Hepatocyte (in vitro differentiated cells): ENCODE measurements around the gene OXT. TPM values are rescaled to one million over a fixed set of nuclear protein-coding genes. Genes with fewer than 3 reads are reported as not detected.

Source experiments
- polyA plus RNA-seq: library from polyadenylated mRNA; unstranded; fragments of >200 nt; fragmentation: Nextera tagmentation; extraction: Ambion mirVana; gene quantifications from 2 replicates; pipeline ENCODE4 v1.2.1, GENCODE V29; 2016
- total RNA-seq: library from RNA; depleted of rRNA; stranded (reverse); fragments of >200 nt; gene quantifications from 2 replicates; pipeline ENCODE4 v1.2.3, GENCODE V29; 2014

The OXT gene
- total and polyA plus RNA-seq, 2 experiments from 2014 or later, result 3.4 TPM; not detected in 1

Other genes starting within 250 kb of the OXT start
- 36.8 and 43.0 TPM in 2 replicates for gene PCED1A, start 231.0 kb upstream of the OXT start, total RNA-seq
- gene PCED1A, start 231.0 kb upstream of the OXT start, polyA plus RNA-seq, result 41.2 and 54.2 TPM in 2 replicates
- 28.5 and 34.6 TPM in 2 replicates for gene VPS16, start 230.9 kb upstream of the OXT start, total RNA-seq
- 38.1 and 42.9 TPM in 2 replicates for gene VPS16, start 230.9 kb upstream of the OXT start, polyA plus RNA-seq
- gene PTPRA, start 198.1 kb upstream of the OXT start, total RNA-seq, result 51.8 and 54.7 TPM in 2 replicates
- gene PTPRA, start 198.1 kb upstream of the OXT start, polyA plus RNA-seq, result 36.7 and 45.1 TPM in 2 replicates
- gene GNRH2, start 28.0 kb upstream of the OXT start, total RNA-seq, result 27.0 and 33.8 TPM in 2 replicates
- gene GNRH2, start 28.0 kb upstream of the OXT start, polyA plus RNA-seq, result 93.8 and 131 TPM in 2 replicates
- 84.4 and 89.2 TPM in 2 replicates for gene MRPS26, start 25.6 kb upstream of the OXT start, total RNA-seq
- gene MRPS26, start 25.6 kb upstream of the OXT start, polyA plus RNA-seq, result 150 and 174 TPM in 2 replicates
- gene AVP, start 13.1 kb downstream of the OXT start, total RNA-seq, result 0.67 TPM in 1 of 2 replicates, not detected in the other
- gene AVP, start 13.1 kb downstream of the OXT start, polyA plus RNA-seq, result 1.2 and 1.3 TPM in 2 replicates
- gene FASTKD5, start 88.2 kb downstream of the OXT start, total RNA-seq, result 25.2 and 27.8 TPM in 2 replicates
- 16.0 and 21.8 TPM in 2 replicates for gene FASTKD5, start 88.2 kb downstream of the OXT start, polyA plus RNA-seq
- 4.0 and 4.8 TPM in 2 replicates for gene UBOX5, start 88.2 kb downstream of the OXT start, total RNA-seq
- 5.8 and 6.1 TPM in 2 replicates for gene UBOX5, start 88.2 kb downstream of the OXT start, polyA plus RNA-seq
- 36.4 and 38.1 TPM in 2 replicates for gene LZTS3, start 101.9 kb downstream of the OXT start, total RNA-seq
- gene LZTS3, start 101.9 kb downstream of the OXT start, polyA plus RNA-seq, result 32.7 and 35.3 TPM in 2 replicates
- 92.9 and 95.2 TPM in 2 replicates for gene DDRGK1, start 133.1 kb downstream of the OXT start, total RNA-seq
- gene DDRGK1, start 133.1 kb downstream of the OXT start, polyA plus RNA-seq, result 154 and 159 TPM in 2 replicates
- gene ITPA, start 137.9 kb downstream of the OXT start, total RNA-seq, result 27.8 and 33.5 TPM in 2 replicates
- gene ITPA, start 137.9 kb downstream of the OXT start, polyA plus RNA-seq, result 48.2 and 73.9 TPM in 2 replicates
- gene SLC4A11, start 167.6 kb downstream of the OXT start, total RNA-seq, result 0.28 and 0.37 TPM in 2 replicates
- gene SLC4A11, start 167.6 kb downstream of the OXT start, polyA plus RNA-seq, result 1.3 and 2.3 TPM in 2 replicates